ENCODE measurements around the gene SPINT2.

The SPINT2 gene

DNA sequence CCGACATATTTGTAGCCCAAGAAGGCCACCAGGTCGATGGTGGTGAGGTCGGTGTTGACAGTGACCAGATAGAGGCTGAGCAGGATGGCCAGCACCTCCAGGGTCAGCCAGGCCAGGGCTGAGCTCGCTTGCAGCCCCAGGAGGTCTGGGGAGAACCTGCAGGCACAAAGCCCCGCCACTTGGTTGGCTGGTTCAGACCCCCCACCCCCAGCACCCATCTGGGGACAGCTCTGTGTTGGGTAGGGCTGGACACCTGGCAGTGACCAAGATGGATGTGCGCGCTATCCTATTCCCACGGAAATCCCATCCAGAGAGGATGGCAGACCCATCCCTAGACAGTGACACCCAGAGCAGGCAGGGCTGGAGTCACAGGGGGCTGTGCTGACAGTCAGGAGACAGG is 43.2 kb downstream of the SPINT2 start:
- ATAC-seq, result no peak

GRCh38 chr19:38308006-38308766 is 43.8 kb downstream of the SPINT2 start:
- ATAC-seq, result no peak
- no peak for TF ChIP-seq ARNTL (CRISPR knock-in tag; IDR thresholded peaks at IDR 0.05; ENCODE audit: borderline replicate concordance, low read depth)
- no peak for TF ChIP-seq TCF4 (CRISPR knock-in tag; IDR thresholded peaks at IDR 0.05; ENCODE audit: borderline replicate concordance)
- no peak for TF ChIP-seq CSDC2 (CRISPR knock-in tag; IDR thresholded peaks at IDR 0.05)

More for the DNA sequence above, 43.2 kb downstream of the SPINT2 start:
- TF ChIP-seq RARB (CRISPR knock-in tag; IDR thresholded peaks at IDR 0.05), result no peak
- no peak for TF ChIP-seq ZFP3 (CRISPR knock-in tag; IDR thresholded peaks at IDR 0.05)
- TF ChIP-seq SNAI2 (CRISPR knock-in tag; IDR thresholded peaks at IDR 0.05), result no peak
- no peak for TF ChIP-seq ISL1 (CRISPR knock-in tag; IDR thresholded peaks at IDR 0.05)
- no peak for TF ChIP-seq ZNF8 (CRISPR knock-in tag; IDR thresholded peaks at IDR 0.05)
- TF ChIP-seq GLIS3 (CRISPR knock-in tag; IDR thresholded peaks at IDR 0.05), result no peak
- no peak for TF ChIP-seq ZC3H10 (CRISPR knock-in tag; IDR thresholded peaks at IDR 0.05)
- no peak for TF ChIP-seq PPARA (CRISPR knock-in tag; IDR thresholded peaks at IDR 0.05; ENCODE audit: borderline replicate concordance)
- no peak for TF ChIP-seq POU6F1 (CRISPR knock-in tag; IDR thresholded peaks at IDR 0.05; ENCODE audit: borderline replicate concordance, low read depth)
- TF ChIP-seq, protein P1, sequence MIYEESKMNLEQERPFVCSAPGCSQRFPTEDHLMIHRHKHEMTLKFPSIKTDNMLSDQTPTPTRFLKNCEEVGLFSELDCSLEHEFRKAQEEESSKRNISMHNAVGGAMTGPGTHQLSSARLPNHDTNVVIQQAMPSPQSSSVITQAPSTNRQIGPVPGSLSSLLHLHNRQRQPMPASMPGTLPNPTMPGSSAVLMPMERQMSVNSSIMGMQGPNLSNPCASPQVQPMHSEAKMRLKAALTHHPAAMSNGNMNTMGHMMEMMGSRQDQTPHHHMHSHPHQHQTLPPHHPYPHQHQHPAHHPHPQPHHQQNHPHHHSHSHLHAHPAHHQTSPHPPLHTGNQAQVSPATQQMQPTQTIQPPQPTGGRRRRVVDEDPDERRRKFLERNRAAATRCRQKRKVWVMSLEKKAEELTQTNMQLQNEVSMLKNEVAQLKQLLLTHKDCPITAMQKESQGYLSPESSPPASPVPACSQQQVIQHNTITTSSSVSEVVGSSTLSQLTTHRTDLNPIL (CRISPR knock-in tag; IDR thresholded peaks at IDR 0.05; ENCODE audit: low read depth), result no peak

- ATAC-seq, result no peak
- TF ChIP-seq ZNF70 (CRISPR knock-in tag; IDR thresholded peaks at IDR 0.05), result no peak
- no peak for TF ChIP-seq ESRRG (CRISPR knock-in tag; IDR thresholded peaks at IDR 0.05)
- TF ChIP-seq SNAI2 (CRISPR knock-in tag; IDR thresholded peaks at IDR 0.05), result no peak
- no peak for TF ChIP-seq PATZ1 (CRISPR knock-in tag; IDR thresholded peaks at IDR 0.05; ENCODE audit: borderline replicate concordance)
- no peak for TF ChIP-seq GLIS3 (CRISPR knock-in tag; IDR thresholded peaks at IDR 0.05)
- TF ChIP-seq RARB (CRISPR knock-in tag; IDR thresholded peaks at IDR 0.05), result no peak
- no peak for TF ChIP-seq POU6F1 (CRISPR knock-in tag; IDR thresholded peaks at IDR 0.05; ENCODE audit: borderline replicate concordance, low read depth)
Measured at GRCh38 chr19:38308926-38309614, 44.7 kb downstream of the SPINT2 start.

DNA sequence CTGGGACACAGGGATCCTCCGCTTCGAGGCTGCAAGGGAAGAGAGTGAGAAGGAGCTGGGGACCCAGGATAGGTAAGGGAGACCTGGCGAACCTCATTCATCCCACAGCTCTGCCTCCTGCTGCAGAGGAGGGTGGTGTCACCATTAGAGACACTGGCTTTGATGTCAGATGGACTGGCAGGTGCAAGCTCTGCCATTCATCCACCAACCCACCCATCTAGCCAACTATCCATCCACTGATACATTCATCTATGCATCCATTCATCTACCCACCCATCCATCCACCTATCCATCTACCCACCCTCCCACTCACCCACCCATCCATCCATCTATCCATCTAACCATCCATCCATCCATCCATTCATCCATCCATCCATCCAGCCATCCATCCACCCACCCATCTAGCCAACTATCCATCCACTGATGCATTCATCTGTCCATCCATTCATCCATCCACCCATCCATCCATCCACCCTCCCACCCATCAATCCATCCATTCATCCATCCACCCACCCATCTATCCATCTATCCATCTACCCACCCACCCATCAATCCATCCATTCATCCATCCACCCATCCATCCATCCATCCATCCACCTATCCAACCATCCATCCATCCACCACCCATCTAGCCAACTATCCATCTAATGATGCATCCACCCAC is 45.4 kb downstream of the SPINT2 start:
- ATAC-seq, result no peak
- no peak for TF ChIP-seq POU6F1 (CRISPR knock-in tag; IDR thresholded peaks at IDR 0.05; ENCODE audit: borderline replicate concordance, low read depth)
- no peak for TF ChIP-seq ZC3H10 (CRISPR knock-in tag; IDR thresholded peaks at IDR 0.05)
- TF ChIP-seq ESRRG (CRISPR knock-in tag; IDR thresholded peaks at IDR 0.05), result no peak
- no peak for TF ChIP-seq OSR1 (CRISPR knock-in tag; IDR thresholded peaks at IDR 0.05)
- TF ChIP-seq ZFP30 (CRISPR knock-in tag; IDR thresholded peaks at IDR 0.05), result no peak
- TF ChIP-seq ISL1 (CRISPR knock-in tag; IDR thresholded peaks at IDR 0.05), result no peak
- TF ChIP-seq SNAI2 (CRISPR knock-in tag; IDR thresholded peaks at IDR 0.05), result no peak
- no peak for TF ChIP-seq GLIS3 (CRISPR knock-in tag; IDR thresholded peaks at IDR 0.05)
- no peak for TF ChIP-seq RARB (CRISPR knock-in tag; IDR thresholded peaks at IDR 0.05)
- TF ChIP-seq, protein P1 (CRISPR knock-in tag; IDR thresholded peaks at IDR 0.05; ENCODE audit: low read depth), result no peak
- TF ChIP-seq, protein P2, sequence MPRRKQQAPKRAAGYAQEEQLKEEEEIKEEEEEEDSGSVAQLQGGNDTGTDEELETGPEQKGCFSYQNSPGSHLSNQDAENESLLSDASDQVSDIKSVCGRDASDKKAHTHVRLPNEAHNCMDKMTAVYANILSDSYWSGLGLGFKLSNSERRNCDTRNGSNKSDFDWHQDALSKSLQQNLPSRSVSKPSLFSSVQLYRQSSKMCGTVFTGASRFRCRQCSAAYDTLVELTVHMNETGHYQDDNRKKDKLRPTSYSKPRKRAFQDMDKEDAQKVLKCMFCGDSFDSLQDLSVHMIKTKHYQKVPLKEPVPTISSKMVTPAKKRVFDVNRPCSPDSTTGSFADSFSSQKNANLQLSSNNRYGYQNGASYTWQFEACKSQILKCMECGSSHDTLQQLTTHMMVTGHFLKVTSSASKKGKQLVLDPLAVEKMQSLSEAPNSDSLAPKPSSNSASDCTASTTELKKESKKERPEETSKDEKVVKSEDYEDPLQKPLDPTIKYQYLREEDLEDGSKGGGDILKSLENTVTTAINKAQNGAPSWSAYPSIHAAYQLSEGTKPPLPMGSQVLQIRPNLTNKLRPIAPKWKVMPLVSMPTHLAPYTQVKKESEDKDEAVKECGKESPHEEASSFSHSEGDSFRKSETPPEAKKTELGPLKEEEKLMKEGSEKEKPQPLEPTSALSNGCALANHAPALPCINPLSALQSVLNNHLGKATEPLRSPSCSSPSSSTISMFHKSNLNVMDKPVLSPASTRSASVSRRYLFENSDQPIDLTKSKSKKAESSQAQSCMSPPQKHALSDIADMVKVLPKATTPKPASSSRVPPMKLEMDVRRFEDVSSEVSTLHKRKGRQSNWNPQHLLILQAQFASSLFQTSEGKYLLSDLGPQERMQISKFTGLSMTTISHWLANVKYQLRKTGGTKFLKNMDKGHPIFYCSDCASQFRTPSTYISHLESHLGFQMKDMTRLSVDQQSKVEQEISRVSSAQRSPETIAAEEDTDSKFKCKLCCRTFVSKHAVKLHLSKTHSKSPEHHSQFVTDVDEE (CRISPR knock-in tag; IDR thresholded peaks at IDR 0.05), result no peak

Measured in SK-N-SH treated with all-trans-retinoic acid at 6 μM for 48 hours (cell line).